Fibroblast of mammary gland (primary cell): ENCODE measurements around the gene SNX14.

Experiments
- DNase-seq: peaks from one replicate; pipeline ENCODE4 v3.0.0-alpha.2; 2010; ENCODE audit warnings: low read depth
- H3K4me3 ChIP-seq: 2 replicates; pipeline ENCODE4 v1.5.1; 2011; ENCODE audit warnings: low read depth, mild to moderate bottlenecking, low read length, moderate library complexity; ENCODE audit not compliant: control insufficient read depth
- TF ChIP-seq, protein P1 (sequence below): conservative IDR thresholded peaks from 2 replicates; pipeline ENCODE4 v1.5.1; 2011; ENCODE audit warnings: low read depth, low read length, inconsistent platforms; ENCODE audit not compliant: control insufficient read depth, insufficient read depth

The SNX14 gene

GRCh38 chr6:85490516-85491248 is 103.0 kb downstream of the SNX14 start:
- TF ChIP-seq, protein P1, sequence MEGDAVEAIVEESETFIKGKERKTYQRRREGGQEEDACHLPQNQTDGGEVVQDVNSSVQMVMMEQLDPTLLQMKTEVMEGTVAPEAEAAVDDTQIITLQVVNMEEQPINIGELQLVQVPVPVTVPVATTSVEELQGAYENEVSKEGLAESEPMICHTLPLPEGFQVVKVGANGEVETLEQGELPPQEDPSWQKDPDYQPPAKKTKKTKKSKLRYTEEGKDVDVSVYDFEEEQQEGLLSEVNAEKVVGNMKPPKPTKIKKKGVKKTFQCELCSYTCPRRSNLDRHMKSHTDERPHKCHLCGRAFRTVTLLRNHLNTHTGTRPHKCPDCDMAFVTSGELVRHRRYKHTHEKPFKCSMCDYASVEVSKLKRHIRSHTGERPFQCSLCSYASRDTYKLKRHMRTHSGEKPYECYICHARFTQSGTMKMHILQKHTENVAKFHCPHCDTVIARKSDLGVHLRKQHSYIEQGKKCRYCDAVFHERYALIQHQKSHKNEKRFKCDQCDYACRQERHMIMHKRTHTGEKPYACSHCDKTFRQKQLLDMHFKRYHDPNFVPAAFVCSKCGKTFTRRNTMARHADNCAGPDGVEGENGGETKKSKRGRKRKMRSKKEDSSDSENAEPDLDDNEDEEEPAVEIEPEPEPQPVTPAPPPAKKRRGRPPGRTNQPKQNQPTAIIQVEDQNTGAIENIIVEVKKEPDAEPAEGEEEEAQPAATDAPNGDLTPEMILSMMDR, result no peak
- no peak overlapping the region for H3K4me3 ChIP-seq
- DNase-seq, result peak; percentile 17

DNA sequence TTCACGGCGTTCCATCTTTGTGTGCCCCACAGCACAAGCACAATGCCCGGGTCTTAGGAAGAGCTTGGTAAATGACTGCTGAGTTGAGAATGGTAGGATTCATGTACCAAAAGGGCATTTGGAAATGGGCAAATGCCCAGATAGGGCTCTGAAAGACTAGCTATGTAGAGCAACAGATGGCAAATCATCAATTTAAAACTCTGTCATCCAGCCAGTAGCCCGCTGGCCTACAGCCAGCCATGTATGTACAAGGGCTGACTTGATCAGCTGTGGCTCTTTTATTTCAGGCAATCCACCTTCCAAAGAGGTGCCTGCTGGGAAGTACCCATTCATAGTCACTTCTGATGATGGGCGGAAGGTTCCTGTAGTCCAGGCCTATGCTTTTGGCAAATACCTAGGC is 108.7 kb downstream of the SNX14 start:
- DNase-seq, result no peak
- no peak overlapping the region for H3K4me3 ChIP-seq
- TF ChIP-seq, protein P1, result no peak

DNA sequence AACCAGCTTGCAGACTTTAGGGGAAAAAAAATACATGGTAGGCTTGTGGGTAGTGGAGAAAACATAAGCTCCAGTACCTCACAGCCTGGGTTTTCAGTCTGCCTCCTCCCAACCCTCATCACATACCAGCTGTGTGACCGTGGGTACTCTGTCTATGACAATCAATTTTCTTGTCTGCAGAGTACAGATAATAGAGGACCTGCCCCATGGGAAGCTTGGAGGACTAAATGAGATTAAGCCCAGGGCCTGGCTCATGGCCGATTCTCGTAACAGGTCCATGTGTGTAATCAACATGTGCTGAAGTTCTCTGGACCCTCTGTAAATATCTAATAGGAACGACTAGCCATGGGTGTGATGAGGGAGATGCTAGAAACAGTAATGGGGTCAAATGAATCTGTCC is 109.8 kb downstream of the SNX14 start:
- DNase-seq, result no peak
- TF ChIP-seq, protein P1, result no peak
- H3K4me3 ChIP-seq, result no peak overlapping the region

DNA sequence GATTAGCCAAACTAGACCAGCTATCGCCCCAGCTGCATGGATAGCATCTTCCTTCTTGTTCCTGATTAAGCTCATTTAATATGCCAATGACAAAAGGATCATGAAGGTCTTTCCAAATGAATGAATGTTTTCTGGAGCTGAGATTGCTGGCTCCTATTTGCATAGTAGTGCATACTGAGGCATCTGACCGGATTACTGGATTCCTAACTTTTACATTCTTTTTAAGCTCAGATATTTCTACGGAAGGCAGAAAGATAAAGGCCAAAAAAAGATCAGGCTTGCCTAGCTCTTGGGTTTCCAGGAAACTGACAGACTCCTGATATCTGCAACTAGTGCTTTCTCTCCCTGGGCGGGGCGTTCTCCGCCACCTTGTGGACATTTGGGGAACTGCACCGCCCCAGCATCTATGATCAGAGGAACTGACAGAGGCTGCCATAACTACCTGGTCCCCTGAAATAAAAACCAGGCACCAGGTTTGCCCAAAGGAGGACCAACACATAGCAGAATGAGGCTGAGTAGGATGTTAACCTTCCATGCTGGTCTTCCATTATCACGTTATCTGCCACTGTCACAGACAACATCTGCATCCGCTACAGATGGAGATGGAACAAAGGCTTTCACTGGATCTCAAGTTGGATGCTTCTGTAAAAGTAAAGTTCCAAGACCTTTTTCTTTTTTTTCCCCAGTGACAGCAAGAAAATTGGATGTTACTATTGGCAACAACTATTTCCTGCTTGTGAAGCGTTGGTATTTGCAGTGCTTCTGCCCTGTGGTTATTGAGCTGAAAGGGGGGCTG is 110.6 kb downstream of the SNX14 start:
- DNase-seq, result peak; percentile 77
- TF ChIP-seq, protein P1, result peak; percentile 100

DNA sequence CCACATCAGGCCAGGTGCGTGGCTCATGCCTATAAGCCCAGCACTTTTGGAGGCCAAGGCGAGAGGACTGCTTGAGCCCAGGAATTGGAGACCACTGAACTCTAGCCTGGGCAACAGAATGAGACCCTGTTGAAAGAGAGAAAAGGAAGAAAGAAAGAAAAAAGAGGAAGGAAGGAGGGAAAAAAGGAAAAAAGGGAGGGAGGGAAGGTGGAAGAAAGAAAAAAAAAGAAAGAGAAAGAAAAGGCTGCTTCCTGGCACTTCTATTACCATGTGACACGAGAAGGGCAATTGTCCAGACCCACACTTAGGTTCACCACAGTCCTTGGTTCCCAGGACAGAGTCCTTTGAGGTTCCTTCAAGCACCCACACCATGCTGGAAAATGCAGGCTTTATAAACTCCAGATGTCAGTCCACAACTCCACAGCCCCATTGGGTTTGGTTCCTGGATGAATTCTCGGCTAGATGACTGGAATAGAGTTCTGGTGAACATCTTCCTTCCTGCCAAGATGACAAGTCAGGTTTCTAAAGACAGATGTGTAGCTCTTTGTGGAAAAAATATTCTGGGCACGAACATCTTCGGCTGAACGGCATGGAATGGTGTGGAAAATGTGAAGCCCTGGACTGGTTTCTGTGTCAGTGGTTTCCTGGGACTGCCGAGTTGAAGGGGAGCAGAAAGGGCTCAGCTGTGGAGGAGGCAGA is 111.3 kb downstream of the SNX14 start:
- TF ChIP-seq, protein P1, result no peak
- H3K4me3 ChIP-seq, result no peak overlapping the region
- peak; percentile 95 for DNase-seq

More for the DNA sequence above, 110.6 kb downstream of the SNX14 start:
- no peak overlapping the region for H3K4me3 ChIP-seq

DNA sequence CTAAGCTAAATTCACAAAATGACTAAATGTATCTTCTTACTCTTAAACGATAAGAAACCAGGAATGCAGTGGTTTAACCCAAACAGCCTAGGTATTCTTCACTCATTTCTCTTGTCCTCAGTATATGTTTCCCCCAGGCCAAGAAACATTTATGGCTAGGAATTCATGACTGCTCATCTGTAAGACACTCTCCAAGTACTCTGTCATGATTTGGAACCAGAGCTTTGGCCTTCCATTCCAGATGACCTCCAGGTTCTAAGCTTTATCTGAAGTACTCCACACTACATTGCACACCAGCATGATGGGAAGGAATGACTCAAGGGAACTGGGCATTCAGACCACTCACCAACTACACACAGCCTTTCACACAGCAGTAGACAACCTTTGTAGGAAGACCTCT is 114.5 kb downstream of the SNX14 start:
- TF ChIP-seq, protein P1, result no peak
- no peak for DNase-seq
- no peak overlapping the region for H3K4me3 ChIP-seq
